GM12874 (cell line): ENCODE data around the gene SNTA1.

ENCODE experiments used
- TF ChIP-seq, protein P1 (sequence below): IDR thresholded peaks from 2 replicates; pipeline ENCODE4 v1.5.1; 2011; ENCODE audit warnings: low read depth, mild to moderate bottlenecking, control low read depth, low read length, moderate library complexity; ENCODE audit not compliant: insufficient read depth

The SNTA1 gene

DNA sequence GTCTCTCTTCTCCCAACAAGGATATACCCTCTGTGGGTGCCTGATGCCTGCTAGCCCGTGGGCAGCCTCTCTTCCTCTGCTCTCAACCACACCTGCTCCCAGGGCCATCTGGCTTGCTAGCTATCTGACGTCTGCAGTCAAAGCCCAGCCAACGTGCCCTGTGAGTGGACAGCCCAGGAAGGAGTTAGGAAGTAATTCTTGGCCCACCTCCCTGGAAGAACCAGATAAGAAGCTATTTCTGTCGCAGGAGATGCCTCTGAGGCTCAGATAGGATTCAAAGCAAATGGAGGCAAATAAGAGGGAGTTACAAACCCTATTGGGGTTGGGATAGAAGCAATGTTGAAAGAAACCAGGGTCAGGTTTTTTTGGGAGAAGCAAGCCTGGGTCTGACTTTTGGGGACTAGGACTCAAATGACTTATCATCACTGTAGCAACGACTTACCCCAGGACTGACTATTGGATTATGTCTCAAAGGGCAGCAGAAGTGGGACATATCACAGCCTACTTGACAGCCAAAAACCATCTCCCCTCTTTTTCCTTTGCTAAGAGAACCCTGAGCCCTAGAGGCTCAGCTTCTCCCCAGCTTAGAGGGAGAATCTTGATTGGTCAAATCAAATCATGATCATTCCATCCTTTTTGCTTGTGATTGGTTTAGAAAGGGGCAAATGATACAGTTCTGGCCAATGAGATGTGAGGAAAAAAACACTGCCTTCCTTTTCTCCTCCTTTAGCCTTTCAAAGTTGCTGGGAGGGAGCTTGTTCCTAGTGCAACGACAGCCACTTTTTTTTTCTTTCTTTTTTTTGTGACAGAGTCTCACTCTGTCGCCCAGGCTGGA, 24.2 kb downstream of the SNTA1 start:
- TF ChIP-seq, protein P1, sequence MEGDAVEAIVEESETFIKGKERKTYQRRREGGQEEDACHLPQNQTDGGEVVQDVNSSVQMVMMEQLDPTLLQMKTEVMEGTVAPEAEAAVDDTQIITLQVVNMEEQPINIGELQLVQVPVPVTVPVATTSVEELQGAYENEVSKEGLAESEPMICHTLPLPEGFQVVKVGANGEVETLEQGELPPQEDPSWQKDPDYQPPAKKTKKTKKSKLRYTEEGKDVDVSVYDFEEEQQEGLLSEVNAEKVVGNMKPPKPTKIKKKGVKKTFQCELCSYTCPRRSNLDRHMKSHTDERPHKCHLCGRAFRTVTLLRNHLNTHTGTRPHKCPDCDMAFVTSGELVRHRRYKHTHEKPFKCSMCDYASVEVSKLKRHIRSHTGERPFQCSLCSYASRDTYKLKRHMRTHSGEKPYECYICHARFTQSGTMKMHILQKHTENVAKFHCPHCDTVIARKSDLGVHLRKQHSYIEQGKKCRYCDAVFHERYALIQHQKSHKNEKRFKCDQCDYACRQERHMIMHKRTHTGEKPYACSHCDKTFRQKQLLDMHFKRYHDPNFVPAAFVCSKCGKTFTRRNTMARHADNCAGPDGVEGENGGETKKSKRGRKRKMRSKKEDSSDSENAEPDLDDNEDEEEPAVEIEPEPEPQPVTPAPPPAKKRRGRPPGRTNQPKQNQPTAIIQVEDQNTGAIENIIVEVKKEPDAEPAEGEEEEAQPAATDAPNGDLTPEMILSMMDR = no peak

DNA sequence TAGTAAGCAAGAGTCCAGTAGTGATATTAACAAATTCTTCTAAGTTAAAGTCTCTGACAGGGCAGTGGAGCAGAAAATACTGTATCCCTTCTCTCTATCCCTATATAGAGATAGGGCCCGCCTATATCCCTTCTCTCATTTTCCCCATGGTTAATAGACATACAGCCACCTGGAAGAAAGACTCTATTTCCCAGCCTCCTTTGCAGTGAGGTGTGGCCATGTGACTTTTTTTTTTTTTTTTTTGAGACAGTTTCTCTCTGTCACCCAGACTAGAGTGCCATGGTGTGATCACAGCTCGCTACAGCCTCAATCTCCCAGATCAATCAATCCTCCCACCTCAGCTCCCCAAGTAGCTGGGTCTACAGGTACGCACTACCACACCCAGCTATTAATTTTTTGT, 25.5 kb downstream of the SNTA1 start:
- TF ChIP-seq, protein P1 = no peak

DNA sequence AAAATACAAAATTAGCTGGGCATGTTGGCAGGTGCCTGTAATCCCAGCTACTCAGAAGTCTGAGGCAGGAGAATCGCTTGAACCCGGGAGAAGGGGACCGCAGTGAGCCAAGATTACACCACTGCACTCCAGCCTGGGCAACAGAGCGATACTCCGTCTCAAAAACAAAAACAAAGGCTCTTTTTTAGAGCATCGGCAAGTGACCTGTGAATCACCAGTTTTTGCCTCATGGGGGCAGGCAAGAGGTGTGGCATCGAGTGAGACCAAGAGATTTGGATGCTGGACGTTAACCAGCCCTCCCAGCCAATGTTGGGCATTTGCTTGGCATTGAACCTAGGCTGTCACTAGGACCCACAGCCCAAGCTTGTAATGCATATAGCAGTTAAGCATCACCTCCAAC, 27.6 kb downstream of the SNTA1 start:
- TF ChIP-seq, protein P1 = peak; percentile 44; the same call in 1 of the 2 replicates

DNA sequence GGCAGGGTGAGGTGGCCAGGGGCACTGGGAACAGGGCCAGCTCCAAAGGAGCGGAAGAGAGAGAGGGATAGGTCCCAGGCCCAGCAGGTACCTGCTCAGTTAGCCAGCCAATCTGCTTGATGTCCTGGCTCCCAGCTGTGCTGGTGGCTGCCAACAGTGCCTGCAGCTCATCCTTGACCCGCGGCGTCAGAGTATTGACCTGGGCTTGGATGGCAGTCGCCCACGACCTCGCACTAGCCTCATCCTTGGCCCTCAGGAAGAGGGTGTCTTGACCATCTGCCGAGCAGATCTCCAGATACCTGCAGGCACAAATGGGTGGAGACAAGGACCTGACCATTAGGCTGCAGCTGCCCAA, 31.1 kb downstream of the SNTA1 start:
- TF ChIP-seq, protein P1 = no peak

DNA sequence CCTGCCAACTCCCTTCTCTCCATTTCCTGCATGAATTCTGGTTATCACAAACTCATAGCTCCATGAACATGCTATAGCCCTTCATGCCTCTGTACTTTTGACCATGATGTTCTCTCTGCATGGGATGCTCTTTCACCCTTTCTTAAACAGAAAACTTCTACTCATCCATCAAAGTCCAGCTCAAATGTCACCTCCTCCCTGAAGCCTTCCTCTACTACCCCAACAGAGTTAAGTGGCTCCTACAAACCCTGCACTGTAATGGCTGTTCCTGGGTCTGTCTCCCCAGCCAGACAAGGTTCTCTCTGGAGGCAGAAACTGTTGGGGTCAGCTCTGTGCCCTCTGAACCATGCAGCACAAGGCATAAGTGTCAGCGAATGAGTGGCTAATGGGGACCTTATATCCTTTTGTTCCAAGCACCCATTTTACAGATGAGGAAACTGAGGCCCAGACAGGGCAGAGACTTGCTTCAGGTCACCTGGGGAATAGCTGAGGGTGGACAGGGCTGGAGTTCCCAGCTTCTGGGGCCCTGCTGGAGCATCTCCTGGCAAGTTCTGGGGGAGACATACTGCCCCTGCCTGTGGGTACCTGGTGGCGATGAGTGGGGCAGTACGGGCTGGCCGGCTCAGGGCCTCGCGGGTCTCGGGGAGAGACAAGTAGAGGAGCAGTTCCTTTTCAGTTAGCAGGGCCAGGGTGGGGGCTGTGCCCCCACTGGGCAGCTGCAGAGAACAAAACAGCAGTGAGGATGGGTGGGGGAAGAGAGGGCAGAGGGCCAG, 31.7 kb downstream of the SNTA1 start:
- TF ChIP-seq, protein P1 = no peak

DNA sequence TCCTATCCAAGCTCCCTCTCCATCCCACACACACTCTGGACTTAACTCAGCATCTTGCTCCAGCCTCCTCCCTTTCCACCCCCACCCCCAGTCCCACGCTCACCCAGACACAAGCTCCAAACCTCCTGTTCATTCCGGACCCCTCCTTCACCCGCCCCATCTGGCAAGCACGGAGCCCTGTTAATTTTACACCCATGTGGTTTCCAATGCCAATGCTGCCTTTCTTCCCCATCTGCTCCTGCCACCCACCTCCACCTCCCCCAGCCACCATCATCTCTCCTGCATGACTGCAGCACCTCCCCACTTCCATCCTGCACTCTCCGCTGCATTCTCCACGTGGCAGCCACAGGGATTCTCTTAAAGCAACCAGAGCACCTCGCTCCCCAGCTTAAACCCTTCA, 32.3 kb downstream of the SNTA1 start:
- TF ChIP-seq, protein P1 = no peak

DNA sequence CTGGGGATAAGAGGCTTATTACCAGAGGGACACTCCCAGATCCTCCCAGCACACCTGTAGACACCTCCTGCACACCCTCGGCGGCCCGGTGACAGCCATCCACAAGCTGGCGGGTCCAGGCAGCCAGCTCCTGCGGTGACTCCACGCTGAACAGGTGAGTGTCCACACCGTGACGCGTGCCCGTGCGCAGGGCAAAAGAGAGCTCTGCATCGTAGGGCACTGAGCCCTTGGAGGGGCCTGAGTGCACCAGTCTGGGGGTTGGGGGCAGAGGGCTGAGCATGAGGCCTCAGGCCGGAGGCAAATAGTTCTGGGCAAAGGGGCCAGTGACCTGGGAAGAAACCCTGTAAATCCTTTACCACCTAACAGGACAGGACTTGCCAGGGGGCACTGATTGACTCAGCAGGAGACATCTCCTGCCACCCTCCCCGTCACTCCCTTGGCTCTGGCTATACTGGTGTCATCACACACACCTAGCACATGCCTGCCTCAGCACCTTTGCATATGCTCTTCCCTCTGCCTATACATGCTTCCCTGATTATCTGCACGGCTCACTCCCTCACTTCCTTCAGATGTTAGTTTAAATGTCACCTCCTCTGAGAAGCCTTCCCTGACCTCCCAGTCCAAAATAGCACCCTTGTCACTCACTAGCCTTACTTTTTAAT, 33.4 kb downstream of the SNTA1 start:
- TF ChIP-seq, protein P1 = no peak
